Parietal lobe (tissue), 2 donors: ENCODE data around the gene DOCK2. TPM values are rescaled to one million over a fixed set of nuclear protein-coding genes. Genes with fewer than 3 reads are reported as not detected.

Source experiments
- small RNA-seq: library from RNA; depleted of rRNA; stranded (forward); fragments of <200 nt; gene quantifications from one replicate; pipeline ENCODE3, GENCODE V24; 2014; ENCODE audit warnings: low replicate concordance
- total RNA-seq: library from RNA; depleted of rRNA; stranded (reverse); fragments of >200 nt; gene quantifications from one replicate; pipeline ENCODE4 v1.2.3, GENCODE V29; 2014

DOCK2 gene
- total RNA-seq = 6.3 TPM

GRCh38 chr5:169637085-169637548 lies at the start of gene DOCK2:
DOCK2 (plus strand) TSS chr5:169637275; CDS start chr5:169637327, 52 bp downstream.

DNA sequence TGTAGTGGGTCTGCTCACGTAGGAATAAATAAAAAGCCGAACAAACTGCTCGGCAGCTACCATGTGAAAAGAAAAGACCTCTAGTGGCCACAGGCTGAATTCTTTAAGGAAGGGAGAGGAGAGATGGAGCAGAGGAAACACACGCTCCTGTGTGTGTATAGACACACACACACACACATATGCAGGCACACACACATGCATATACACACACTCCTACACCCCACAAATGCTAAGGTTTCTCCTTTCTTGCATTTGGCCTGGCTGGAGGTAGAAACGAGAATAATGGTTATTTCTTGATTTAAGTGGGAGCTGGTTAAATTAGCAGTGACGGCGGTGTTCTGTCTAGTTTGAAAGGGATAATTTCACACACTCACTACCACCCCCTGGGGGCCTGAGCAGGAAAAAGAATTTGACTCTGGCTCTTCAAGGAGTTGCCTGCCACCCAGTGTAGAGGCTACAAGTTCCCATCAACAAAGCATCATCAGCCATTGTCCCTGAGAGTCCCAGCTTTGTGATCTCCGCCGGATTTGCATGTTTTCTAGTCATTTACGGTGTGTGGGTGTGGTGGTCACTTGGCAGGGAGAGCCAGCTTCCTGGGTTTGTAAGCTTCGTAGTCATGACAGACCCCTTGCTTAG lies 343.5 kb downstream of the DOCK2 start, which contains the start of gene INSYN2B:
INSYN2B (minus strand) TSS at position 78 of the 636 bp plus-strand sequence. CDS start 96,597 bp downstream, outside the sequence.

DNA sequence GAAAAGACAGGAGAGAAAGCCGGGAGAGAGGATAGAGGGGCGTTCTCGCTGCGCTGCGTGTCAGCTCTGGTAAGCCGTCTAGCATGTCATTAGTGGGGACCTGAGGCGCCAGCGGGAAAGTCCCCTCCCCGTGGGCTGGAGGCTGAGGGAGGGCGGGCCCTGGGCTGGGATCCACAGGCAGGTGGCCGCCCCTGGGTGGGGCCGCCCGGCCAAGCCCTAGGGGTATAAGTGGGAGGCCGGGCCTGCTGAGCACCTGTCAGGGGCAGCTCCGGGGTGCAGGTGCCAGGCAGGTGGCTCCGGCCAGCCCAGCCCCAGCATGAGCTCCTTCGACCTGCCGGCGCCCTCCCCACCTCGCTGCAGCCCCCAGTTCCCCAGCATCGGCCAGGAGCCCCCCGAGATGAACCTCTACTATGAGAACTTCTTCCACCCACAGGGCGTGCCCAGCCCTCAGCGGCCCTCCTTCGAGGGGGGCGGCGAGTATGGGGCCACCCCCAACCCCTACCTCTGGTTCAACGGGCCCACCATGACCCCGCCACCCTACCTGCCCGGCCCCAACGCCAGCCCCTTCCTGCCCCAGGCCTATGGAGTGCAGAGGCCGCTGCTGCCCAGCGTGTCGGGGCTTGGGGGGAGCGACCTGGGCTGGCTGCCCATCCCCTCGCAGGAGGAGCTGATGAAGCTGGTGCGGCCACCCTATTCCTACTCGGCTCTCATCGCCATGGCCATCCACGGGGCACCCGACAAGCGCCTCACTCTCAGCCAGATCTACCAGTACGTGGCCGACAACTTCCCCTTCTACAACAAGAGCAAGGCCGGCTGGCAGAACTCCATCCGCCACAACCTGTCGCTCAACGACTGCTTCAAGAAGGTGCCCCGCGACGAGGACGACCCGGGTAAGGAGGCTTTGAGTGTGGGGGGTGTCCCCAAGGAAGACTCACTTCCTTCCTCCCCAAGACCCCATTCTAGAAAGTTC lies 468.9 kb downstream of the DOCK2 start, which contains the start of gene FOXI1:
FOXI1 (plus strand) TSS at position 256 of the 970 bp plus-strand sequence; CDS start at position 317, 61 bp downstream.

Small RNA genes within 50 kb of the gene (small RNA-seq; reads per million reads assigned to genes)
- not detected for gene MIR378E

Other genes starting within 250 kb of the DOCK2 start
- 25.7 TPM for gene SPDL1, start 53.5 kb upstream of the DOCK2 start, total RNA-seq